Neuron (in vitro differentiated cells): ENCODE measurements around the gene SPATA46.

Experiments used
- H2AFZ ChIP-seq: one replicate; pipeline ENCODE4 v1.6.1; 2013; ENCODE audit warnings: low read depth, mild to moderate bottlenecking, inconsistent platforms, low read length, moderate library complexity
- H3K27me3 ChIP-seq: one replicate; pipeline ENCODE4 v1.6.1; 2013; ENCODE audit warnings: low read length; ENCODE audit not compliant: insufficient read depth
- H3K36me3 ChIP-seq: one replicate; pipeline ENCODE4 v1.6.1; 2013; ENCODE audit warnings: low read length; ENCODE audit not compliant: insufficient read depth
- H3K4me1 ChIP-seq: one replicate; pipeline ENCODE4 v1.6.1; 2013; ENCODE audit warnings: low read length; ENCODE audit not compliant: insufficient read depth
- H3K4me3 ChIP-seq: 2 replicates; pipeline ENCODE4 v1.5.1; 2013; ENCODE audit warnings: mild to moderate bottlenecking, low read length, moderate library complexity
- H3K9me3 ChIP-seq: one replicate; pipeline ENCODE4 v1.6.1; 2013; ENCODE audit warnings: low read length

The SPATA46 gene

DNA sequence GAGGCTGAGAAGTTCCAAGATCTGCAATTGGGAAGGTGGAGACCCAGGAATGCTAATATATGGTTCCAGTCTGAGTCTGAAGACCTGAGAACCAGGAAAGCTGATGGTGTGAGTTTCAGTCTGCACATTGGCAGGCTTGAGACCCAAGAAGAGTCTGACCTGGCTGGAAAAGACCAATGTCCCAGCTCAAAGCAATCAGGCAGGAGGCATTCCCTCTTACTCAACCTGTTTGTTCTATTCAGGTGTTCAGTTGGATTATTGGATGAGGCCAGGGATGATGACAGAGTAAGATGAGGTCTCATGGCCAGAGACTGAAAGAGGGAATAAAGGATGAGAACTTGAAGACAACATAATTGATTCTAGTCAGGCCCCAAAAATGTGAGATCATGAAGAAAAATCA, 50.1 kb downstream of the SPATA46 start:
- Histone ChIP-seq H2AFZ (no peak overlapping the region), H3K4me1 (no peaks in the 10 kb centered on the region), H3K36me3 (no peaks in the 10 kb centered on the region), H3K9me3 (no peaks in the 10 kb centered on the region), H3K4me3 (no peak overlapping the region), H3K27me3 (no peaks in the 10 kb centered on the region)

DNA sequence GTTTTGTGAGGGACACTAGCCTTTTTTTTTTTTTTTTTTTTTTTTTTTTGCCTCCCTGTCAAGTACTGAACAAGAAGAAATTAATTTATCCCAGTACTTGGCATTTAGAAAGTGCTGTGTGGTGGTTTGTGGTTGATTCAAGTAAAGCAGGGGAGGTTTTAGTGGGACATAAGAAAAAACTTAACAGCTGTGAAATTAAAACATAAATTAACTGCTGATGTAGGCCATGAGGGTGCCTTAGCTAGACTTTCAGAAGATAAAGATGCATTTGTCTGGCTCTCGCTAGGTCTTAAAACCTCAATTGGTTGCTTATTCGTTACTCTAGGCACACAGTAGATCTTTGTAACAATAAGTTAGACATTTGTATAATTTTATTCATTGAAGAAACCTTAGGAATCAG, 52.3 kb downstream of the SPATA46 start:
- no peaks in the 10 kb centered on the region for H3K4me1 ChIP-seq
- H3K9me3 ChIP-seq: no peaks in the 10 kb centered on the region
- H3K27me3 ChIP-seq: no peaks in the 10 kb centered on the region
- no peaks in the 10 kb centered on the region for H3K36me3 ChIP-seq
- H3K4me3 ChIP-seq: no peak overlapping the region
- H2AFZ ChIP-seq: no peak overlapping the region
